T-helper 2 cell (primary cell): ENCODE measurements around the gene RC3H1.
A peak's percentile ranks its signal among the peaks of the same experiment; 100 is the strongest.
"Not testable (repeated sequence)": the region's sequence is repeated elsewhere in the genome, so short reads cannot be mapped to it uniquely, and the experiment has no call there.

Experiments used
- DNase-seq, 5 experiments: peaks; one replicate each; pipeline versions ENCODE4 v3.0.0 to v3.0.0-alpha.2; 2012 to 2022
- total RNA-seq, 2 donors: gene quantifications; one replicate each; lab custom pipeline; 2026; lab: John Stamatoyannopoulos, UW

Gene RC3H1, protein sequence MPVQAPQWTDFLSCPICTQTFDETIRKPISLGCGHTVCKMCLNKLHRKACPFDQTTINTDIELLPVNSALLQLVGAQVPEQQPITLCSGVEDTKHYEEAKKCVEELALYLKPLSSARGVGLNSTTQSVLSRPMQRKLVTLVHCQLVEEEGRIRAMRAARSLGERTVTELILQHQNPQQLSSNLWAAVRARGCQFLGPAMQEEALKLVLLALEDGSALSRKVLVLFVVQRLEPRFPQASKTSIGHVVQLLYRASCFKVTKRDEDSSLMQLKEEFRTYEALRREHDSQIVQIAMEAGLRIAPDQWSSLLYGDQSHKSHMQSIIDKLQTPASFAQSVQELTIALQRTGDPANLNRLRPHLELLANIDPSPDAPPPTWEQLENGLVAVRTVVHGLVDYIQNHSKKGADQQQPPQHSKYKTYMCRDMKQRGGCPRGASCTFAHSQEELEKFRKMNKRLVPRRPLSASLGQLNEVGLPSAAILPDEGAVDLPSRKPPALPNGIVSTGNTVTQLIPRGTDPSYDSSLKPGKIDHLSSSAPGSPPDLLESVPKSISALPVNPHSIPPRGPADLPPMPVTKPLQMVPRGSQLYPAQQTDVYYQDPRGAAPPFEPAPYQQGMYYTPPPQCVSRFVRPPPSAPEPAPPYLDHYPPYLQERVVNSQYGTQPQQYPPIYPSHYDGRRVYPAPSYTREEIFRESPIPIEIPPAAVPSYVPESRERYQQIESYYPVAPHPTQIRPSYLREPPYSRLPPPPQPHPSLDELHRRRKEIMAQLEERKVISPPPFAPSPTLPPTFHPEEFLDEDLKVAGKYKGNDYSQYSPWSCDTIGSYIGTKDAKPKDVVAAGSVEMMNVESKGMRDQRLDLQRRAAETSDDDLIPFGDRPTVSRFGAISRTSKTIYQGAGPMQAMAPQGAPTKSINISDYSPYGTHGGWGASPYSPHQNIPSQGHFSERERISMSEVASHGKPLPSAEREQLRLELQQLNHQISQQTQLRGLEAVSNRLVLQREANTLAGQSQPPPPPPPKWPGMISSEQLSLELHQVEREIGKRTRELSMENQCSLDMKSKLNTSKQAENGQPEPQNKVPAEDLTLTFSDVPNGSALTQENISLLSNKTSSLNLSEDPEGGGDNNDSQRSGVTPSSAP
- 87.0 to 89.8 reads per million in 2 donors for total RNA-seq

- peak; percentile 77 to 93 (median 84) for DNase-seq
Observed at GRCh38 chr1:174022080-174022975, at the start of gene RC3H1. Gene RC3H1 (minus strand): TSS chr1:174022357. CDS start chr1:173992985, 29,372 bp downstream.

GRCh38 chr1:174070614-174071013 lies 48.5 kb upstream of the RC3H1 start:
- DNase-seq: no peak

GRCh38 chr1:174068000-174068399 lies 45.8 kb upstream of the RC3H1 start:
- peak in 1 of 5 experiments; percentile 3 for DNase-seq

DNA sequence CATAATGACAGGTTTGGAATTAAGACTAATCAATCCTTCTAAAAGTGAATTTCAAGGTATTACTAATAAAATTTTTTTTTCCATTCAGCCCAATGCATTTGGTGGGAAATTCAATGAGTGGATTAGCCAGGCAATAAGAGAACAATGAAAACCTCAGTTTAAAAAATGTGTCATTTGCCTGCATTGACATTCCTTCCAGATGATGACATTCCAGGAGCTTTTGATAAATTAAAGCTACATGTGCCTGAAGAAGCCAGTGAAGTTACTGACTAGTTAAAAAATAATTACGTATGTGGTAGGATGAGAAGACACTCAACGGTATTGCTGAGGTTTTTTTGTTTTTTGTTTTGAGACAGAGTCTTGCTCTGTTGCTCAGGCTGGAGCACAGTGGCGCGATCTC lies 37.9 kb upstream of the RC3H1 start:
- DNase-seq: no peak

- DNase-seq: no peak
Observed at GRCh38 chr1:174058624-174059023, 36.5 kb upstream of the RC3H1 start.

- DNase-seq: not testable (repeated sequence)
Observed at GRCh38 chr1:174056609-174057008, 34.5 kb upstream of the RC3H1 start.

GRCh38 chr1:174055797-174056196 lies 33.6 kb upstream of the RC3H1 start:
- DNase-seq: not testable (repeated sequence)

- DNase-seq: no peak
Observed at GRCh38 chr1:174053826-174054225, 31.7 kb upstream of the RC3H1 start.

DNA sequence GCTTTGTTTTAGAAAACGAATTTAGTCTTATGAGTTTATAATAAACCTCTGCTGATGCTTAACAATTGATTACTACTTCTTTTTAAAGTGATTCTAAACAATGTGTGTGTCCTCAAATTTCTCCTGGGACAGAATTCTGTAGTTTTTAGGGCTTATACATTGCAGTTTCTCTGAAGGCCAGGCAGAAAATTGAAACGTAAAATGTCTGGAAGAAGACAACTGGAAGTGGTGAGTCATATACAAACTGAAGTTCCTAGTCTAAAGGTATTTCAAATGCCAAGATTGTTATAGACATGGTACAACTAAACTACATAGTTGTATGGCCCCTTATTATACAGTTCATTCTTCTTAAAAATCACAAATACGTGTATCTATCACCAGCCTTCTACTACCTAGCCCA lies 30.5 kb upstream of the RC3H1 start:
- DNase-seq: no peak

GRCh38 chr1:174051956-174052355 lies 29.8 kb upstream of the RC3H1 start:
- DNase-seq: no peak

- no peak for DNase-seq
Observed at GRCh38 chr1:174049514-174049913, 27.4 kb upstream of the RC3H1 start.

GRCh38 chr1:174044418-174045222 lies 22.5 kb upstream of the RC3H1 start:
- DNase-seq: peak in 1 of 5 experiments; percentile 8

DNA sequence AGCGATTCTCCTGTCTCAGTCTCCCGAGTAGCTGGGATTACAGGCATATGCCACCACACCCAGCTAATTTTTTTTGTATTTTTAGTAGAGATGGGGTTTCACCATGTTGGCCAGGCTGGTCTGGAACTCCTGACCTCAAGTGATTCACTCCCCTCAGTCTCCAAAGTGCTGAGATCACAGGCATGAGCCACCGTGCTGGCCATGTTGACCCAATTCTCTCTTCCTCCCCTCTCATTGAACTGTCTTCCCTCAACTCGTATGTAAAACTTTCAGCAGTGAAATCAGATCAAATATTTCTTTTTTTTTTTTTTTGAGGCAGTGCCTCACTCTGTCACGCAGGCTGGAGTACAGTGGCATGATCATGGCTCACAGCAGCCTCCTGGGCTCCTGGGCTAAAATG lies 20.4 kb upstream of the RC3H1 start:
- not testable (repeated sequence) for DNase-seq

- no peak for DNase-seq
Observed at GRCh38 chr1:174041369-174041768, 19.2 kb upstream of the RC3H1 start.

GRCh38 chr1:174040387-174040786 lies 18.2 kb upstream of the RC3H1 start:
- no peak for DNase-seq

DNA sequence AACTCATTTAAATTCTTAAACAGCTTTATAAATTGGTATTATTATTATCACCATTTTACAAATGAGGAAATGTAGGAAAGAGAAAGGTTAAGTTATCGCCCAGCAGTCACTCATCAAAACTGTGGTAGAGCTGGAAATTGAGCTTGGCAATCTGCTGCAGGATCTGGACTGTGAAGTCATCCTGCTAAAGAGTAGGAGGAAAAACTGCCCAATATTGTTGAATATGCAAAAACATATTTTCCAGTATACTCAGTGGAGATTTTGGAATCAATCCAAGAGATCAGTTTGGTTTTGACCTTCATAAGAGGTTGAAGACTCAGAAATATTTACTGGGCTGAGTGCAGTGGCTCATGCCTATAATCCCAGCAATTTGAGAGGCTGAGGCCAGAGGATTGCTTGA lies 16.9 kb upstream of the RC3H1 start:
- DNase-seq: no peak

GRCh38 chr1:174036798-174037197 lies 14.6 kb upstream of the RC3H1 start:
- DNase-seq: no peak

DNA sequence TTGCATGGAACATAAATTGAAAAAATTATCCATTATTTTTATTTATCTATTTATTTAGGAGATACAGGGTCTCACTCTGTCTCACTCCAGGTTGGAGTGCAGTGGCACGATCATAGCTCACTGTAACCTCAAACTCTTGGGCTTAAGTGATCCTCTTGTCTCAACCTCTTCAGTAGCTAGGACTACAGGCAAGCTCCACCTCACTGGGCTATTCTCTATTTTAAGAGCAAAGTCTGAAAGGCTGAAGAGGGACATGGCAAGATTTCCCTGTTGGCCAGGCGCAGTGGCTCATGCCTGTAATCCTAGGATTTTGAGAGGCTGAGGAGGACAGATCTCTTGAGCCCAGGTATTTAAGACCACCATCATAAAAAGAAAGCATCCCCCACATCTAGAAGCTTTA lies 14.0 kb upstream of the RC3H1 start:
- DNase-seq: no peak

GRCh38 chr1:174032671-174033222 lies 10.6 kb upstream of the RC3H1 start:
- no peak for DNase-seq

DNA sequence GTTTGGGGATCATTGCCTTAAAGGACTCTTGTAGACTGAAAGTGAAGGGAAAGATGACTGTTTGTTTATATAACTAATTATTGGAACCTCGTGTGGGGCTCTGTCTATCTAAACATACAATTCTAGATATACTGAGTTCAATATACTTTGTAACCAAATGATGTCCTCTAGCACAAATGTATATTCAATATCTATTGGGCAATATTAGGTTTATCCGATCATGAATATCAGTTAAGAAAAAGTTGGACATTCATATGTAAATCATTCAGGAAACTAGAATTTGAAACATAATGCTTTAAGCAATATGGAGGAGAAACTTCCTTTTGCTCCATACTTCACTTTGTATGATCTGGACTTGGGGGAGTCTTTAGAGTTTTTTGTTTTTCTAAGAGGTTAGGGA lies 8.9 kb upstream of the RC3H1 start:
- DNase-seq: no peak

DNA sequence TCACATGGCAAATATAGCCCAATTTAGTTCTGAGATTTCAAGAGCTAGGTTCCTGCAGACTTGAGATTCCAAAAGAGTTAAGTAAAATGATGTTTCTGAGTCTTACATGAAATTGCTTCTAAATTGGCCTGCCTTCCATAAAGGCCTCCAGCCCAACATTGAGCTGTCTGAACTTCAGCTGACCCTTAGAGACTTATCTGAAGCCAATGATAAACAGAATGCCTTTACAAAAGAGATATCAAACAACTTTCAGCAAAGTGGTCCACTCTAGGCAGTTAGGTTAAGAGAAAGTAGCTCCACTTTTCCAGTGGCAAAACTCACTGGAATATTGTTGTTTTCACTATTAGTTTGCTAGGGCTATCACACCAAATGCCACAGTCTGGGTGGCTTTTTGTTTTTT lies 6.3 kb upstream of the RC3H1 start:
- DNase-seq: no peak
